ENCODE results near the gene SNCA.

GRCh38 chr4:89871211-89871610 is 34.2 kb upstream of the SNCA start:
- TF ChIP-seq CTCF (IDR thresholded peaks at IDR 0.05) (no peak), POLR2A (IDR thresholded peaks at IDR 0.05) (no peak), POLR2AphosphoS5 (IDR thresholded peaks at IDR 0.05) (no peak), EP300 (IDR thresholded peaks at IDR 0.05) (no peak)

All from upper lobe of left lung (tissue), 4 donors.